GM18520 (cell line): ENCODE results near the gene SLC25A20.
"Not testable (repeated sequence)": the region's sequence is repeated elsewhere in the genome, so short reads cannot be mapped to it uniquely, and the experiment has no call there.

Source experiments
- ATAC-seq: cut with Tn5 transposase; IDR thresholded peaks from one replicate; pipeline ENCODE4 v1.9.1; 2021; ENCODE audit not compliant: unreplicated experiment

SLC25A20 gene

DNA sequence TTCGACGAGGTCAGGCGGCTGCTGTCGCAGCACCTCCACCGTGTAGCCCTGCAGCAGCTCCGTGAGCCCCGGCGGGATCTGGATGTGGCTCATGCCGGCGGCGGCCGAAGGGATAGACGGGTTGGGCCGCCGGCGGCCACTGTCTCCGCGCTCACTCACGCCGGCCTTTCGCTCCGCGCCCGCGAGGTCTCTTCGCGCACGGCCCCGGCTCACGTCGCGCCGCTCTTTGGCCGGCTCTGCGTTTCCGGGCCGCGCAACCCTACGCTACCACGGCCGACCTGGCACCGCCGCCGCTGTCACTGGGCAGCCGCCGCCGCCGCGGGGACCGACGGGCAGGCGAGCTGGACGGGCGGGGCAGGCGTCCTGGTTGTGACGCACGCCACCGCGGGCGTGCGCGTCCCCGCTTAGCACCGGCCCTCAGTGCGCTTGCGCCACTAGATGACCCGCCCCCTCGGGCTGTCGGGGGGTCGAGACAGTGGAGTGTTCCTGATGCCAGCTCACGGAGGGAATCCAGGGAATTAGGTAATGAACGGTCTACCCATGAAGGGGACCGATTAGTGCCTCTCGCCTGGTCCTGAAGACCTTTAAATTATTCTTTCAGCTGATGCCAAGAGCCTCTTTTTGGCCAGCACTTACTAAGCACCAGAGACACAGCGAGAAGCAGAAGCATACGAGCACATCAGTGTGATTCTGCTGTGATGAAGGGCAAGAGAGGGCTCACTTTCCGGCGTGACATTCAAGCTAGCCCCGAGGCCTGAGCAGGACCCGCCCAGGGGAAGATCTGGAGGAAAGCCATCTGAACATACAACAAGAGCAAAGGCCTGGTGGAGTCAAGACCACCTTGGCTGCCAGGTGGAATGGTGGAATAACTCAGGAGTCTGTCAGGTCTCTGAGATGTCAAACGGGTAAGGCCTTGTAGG is 50.9 kb downstream of the SLC25A20 start, which contains the start of gene PRKAR2A:
Gene PRKAR2A (minus strand): TSS at position 371 of the 920 bp plus-strand sequence. CDS start 278 bp downstream, at position 93.
- peak; percentile 90 for ATAC-seq

- ATAC-seq, result peak; percentile 6
Observed at GRCh38 chr3:48847053-48847503, 51.6 kb downstream of the SLC25A20 start.

GRCh38 chr3:48845170-48845569 is 53.5 kb downstream of the SLC25A20 start:
- ATAC-seq, result no peak

DNA sequence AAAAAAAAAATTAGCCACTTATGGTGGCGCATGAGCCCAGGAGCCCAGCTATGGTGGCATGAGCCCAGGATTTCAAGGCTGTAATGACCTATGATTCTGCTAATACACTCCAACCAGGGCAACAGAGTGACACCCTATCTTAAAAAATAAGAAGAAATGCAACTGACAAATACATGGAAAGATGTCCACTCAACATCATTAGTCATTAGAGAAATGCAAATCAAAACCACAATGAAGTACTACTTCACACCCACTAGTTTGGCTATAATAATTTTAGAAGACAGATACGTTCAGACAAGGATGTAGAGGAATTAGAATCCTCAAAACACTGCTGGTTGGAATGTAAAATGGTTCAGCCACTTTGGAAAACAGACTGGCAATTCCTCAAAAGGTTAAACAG is 61.5 kb downstream of the SLC25A20 start:
- ATAC-seq, result no peak

DNA sequence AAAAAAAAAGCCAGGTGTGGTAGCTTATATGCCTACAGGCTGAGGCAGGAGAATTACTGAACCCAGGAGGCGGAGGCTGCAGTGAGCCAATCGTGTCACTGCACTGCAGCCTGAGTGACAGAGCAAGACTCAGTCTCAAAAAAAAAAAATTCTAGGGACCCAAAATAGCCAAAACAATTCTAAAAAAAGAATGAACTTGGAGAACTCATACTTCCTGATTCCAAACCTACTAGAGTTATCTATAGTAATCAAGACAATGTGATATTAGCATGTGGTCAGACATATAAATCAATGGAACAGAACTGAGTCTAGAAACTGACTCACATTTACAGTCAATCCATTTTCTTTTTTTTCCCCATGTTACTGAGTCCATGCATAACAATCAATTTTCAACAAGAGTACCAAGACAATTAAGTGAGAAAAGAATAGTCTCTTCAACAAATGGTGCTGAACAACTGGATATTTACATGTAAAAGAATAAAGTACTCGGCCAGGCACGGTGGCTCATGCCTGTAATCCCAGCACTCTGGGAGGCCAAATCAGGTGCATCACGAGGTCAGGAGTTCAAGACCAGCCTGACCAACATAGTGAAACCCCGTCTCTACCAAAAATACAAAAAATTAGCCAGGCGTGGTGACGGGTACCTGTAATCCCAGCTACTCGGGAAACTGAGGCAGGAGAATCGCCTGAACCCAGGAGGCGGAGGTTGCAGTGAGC is 62.9 kb downstream of the SLC25A20 start:
- ATAC-seq, result no peak

DNA sequence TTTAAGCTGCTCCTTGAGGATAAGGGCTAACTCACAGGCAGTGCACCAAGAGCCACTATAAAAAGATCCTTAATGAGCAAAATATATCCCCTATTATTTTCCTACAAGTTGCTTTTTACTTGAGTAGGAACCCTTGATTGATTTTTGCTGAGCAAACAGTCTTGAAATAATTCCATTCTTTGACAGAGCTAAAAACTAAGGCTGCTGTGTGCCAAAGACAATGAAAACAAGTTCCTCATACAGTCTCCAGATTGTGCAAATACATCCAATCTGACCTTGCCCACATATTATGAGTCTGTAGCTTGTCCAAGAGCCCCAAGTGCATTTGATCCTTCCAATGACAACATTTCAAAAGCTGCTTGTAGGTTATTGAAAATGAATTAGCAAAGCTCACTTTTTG is 66.0 kb downstream of the SLC25A20 start:
- no peak for ATAC-seq

DNA sequence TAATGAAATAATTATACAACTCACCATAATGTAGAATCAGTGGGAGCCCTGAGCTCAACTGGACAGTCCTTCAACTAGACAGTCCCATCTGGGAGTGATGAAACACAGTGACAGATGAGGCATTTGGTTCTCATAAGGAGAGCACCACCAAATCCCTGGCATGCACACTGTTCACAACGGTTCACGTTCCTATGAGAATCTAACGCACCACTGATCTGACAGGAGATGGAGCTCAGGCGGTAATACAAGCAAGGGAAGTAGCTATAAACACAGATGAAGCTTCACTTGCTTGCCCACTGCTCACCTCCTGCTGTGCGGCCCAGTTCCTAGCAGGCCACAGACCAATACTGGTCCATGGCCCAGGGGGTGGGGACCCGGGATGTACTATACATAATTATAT is 68.0 kb downstream of the SLC25A20 start:
- ATAC-seq, result no peak

- ATAC-seq, result not testable (repeated sequence)
Observed at GRCh38 chr3:48829525-48829924, 69.2 kb downstream of the SLC25A20 start.

GRCh38 chr3:48827874-48828273 is 70.8 kb downstream of the SLC25A20 start:
- not testable (repeated sequence) for ATAC-seq

DNA sequence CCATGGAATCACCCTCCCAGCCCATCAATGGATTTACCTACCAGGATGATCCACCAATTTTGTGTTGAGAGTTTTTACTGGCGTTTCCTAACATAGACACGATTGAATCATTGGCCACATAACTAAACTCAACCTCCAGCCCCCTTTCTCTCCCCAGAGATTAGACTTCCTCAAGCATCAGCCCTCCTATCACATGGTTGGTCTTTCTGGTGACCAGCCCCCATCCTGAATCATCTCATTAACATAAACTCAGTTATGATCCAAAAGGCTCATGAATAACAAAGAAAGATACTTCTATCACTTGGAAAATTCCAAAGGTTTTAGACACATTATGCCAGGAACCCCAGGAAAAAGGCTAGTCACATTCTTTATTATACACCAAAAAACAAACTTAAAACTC is 72.2 kb downstream of the SLC25A20 start:
- no peak for ATAC-seq

DNA sequence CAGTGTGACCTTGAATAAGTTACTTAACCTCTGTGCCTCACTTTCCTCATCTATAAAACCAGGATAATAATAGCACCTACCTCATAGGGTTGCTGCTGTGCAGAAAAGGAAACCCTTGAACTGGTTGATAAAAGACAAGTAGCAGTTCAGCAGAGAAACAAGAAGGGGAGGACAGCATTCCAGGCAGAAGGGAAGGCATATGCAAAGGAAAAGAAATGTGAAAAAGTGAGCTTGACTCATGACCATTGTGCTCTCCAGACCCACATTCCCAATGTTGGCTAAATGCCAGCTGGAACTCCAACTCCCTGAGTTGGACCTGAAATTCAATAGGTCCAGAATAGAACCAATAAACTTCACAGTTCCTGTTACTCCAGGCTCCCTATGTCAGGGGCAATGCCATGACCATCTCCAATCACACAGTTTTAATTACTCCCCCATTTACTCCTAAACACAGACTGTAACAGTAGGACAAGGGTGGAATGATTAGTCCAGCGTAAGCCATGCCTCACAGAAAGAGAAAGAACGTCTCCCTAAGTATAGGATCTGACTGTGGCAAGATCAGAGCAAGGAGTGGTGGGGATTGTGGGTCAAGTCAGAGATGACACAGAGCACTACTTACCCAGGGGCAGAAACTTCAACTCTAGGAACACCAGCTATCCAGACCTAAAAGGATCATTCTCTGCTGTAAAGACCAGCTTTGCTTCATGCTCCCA is 77.9 kb downstream of the SLC25A20 start:
- no peak for ATAC-seq

- ATAC-seq, result no peak
Observed at GRCh38 chr3:48819234-48820221, 79.2 kb downstream of the SLC25A20 start.

DNA sequence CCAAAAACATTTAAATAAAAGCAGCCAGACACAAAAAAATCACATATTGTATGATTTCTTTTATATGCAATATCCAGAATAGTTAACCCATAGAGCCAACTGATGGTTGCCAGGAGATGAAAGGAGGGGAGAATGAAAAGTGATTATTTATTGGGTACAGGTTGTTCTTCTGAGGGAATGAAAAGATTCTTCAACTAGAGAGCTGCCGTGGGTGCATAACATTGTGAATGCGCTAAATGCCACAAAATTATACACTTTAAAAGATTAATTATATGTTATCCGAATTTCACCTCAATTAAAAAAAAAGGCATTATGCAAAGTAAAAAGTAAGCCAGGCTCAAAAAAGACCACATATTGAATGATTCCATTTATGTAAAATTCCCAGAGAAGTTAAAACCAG is 87.2 kb downstream of the SLC25A20 start:
- no peak for ATAC-seq
